HG02610 (cell line): ENCODE data around the gene ICAM4.
A peak's percentile ranks its signal among the peaks of the same experiment; 100 is the strongest.
"Not testable (repeated sequence)": the region's sequence is repeated elsewhere in the genome, so short reads cannot be mapped to it uniquely, and the experiment has no call there.

Source experiments
- ATAC-seq: cut with Tn5 transposase; IDR thresholded peaks from one replicate; pipeline ENCODE4 v1.9.1; 2021; ENCODE audit warnings: mild to moderate bottlenecking, moderate library complexity; ENCODE audit not compliant: unreplicated experiment

Gene ICAM4

DNA sequence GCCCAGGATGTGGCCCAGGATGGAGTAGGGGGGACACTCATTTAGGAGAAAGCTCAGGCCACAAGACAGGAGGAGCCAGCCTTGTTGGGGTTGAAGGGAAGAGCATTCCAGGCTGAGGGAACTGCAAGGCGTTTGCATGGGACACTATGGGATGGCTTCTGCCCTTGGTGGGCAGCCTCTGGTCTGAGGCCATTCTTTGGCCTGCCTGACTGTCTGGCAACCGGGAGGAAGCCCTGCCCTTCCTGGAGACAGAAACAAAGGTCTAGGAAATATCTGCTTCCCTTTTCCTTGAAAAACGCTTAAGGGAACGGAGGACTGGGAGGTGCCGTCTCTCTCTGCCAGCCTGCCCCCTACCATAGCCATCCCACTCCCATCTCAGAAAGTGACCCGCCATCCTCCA, 18.7 kb upstream of the ICAM4 start:
- no peak for ATAC-seq

GRCh38 chr19:10269333-10270179, 17.2 kb upstream of the ICAM4 start:
- peak; percentile 39 for ATAC-seq

GRCh38 chr19:10270180-10270615, 16.6 kb upstream of the ICAM4 start:
- ATAC-seq: peak; percentile 35

- peak; percentile 41 for ATAC-seq
Measured at GRCh38 chr19:10270616-10271394, 15.9 kb upstream of the ICAM4 start, which contains the start of gene ICAM1. Gene ICAM1 (plus strand): TSS chr19:10271120. CDS start chr19:10271160, 40 bp downstream.

GRCh38 chr19:10271543-10272086, 15.1 kb upstream of the ICAM4 start:
- ATAC-seq: peak; percentile 22

GRCh38 chr19:10274589-10274988, 12.2 kb upstream of the ICAM4 start:
- no peak for ATAC-seq

DNA sequence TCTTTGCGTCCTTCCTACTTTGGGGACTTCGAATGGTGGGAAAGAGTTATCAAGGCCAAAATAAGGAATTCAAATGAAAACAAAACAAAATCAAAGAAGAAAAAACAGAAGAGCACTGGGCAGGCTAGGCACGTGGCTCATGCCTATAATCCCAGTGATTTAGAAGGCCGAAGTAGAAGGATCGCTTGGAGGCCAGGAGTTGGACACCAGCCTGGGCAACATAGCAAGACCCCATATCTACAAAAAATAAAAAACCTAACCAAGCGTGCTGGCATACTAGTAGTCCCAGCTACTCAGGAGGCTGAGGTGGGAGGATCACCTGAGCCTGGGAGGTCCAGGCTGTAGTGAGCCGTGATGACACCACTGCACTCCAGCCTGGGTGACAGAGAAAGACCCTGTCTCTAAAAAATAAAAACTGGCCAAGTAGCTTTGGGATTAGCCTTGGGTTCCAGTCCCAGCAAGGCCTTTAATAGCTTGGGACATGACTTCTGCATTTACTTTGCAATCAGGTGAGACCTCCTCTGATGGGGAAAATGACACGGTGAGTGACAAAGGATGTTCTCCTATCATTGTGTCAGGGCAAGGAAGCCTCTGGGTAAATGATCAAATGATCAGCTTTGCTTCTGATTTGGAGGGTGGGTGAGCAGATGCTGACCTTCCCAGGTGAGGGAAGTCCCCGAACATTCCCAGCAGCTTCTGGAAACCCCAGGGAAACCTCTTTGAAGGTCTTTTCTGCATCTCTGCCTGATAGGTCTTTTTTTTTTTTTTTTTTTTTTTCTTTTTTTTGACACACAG, 8.8 kb upstream of the ICAM4 start:
- no peak for ATAC-seq

GRCh38 chr19:10278935-10279334, 7.8 kb upstream of the ICAM4 start:
- ATAC-seq: no peak

- ATAC-seq: no peak
Measured at GRCh38 chr19:10279737-10280442, 6.9 kb upstream of the ICAM4 start.

DNA sequence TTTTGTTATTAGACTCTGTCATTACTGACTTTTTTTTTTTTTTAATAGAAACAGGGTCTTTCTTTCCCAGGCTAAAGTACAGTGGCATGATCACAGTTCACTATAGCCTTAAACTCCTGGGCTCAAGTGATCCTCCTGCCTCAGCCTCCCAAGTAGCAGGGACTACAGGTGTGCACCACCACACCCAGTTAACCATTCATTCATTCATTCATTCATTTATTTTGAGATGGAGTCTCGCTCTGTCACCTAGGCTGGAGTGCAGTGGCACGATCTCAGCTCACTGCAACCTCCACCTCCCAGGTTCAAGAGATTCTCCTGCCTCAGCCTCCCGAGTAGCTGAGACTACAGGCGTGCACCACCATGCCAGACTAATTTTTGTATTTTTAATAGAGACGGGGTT, 4.7 kb upstream of the ICAM4 start:
- ATAC-seq: not testable (repeated sequence)

GRCh38 chr19:10283301-10284064, 3.3 kb upstream of the ICAM4 start:
- ATAC-seq: no peak

GRCh38 chr19:10284065-10284959, 2.4 kb upstream of the ICAM4 start:
- no peak for ATAC-seq

DNA sequence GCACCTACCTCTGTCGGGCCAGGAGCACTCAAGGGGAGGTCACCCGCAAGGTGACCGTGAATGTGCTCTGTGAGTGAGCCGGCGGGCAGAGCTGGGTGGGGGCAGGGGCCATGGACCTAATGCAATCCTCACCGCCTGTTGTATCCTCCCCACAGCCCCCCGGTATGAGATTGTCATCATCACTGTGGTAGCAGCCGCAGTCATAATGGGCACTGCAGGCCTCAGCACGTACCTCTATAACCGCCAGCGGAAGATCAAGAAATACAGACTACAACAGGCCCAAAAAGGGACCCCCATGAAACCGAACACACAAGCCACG, 1.8 kb upstream of the ICAM4 start:
- no peak for ATAC-seq

DNA sequence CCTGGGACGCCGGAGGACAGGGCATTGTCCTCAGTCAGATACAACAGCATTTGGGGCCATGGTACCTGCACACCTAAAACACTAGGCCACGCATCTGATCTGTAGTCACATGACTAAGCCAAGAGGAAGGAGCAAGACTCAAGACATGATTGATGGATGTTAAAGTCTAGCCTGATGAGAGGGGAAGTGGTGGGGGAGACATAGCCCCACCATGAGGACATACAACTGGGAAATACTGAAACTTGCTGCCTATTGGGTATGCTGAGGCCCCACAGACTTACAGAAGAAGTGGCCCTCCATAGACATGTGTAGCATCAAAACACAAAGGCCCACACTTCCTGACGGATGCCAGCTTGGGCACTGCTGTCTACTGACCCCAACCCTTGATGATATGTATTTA, 1.4 kb upstream of the ICAM4 start:
- no peak for ATAC-seq

DNA sequence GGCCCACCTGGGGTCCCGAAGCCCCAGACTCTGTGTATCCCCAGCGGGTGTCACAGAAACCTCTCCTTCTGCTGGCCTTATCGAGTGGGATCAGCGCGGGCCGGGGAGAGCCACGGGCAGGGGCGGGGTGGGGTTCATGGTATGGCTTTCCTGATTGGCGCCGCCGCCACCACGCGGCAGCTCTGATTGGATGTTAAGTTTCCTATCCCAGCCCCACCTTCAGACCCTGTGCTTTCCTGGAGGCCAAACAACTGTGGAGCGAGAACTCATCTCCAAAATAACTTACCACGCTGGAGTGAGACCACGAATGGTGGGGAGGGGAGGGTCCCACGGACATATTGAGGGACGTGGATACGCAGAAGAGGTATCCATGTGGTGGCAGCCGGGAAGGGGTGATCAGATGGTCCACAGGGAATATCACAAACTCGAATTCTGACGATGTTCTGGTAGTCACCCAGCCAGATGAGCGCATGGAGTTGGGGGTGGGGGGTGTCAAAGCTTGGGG, 2.0 kb downstream of the ICAM4 start:
- no peak for ATAC-seq

DNA sequence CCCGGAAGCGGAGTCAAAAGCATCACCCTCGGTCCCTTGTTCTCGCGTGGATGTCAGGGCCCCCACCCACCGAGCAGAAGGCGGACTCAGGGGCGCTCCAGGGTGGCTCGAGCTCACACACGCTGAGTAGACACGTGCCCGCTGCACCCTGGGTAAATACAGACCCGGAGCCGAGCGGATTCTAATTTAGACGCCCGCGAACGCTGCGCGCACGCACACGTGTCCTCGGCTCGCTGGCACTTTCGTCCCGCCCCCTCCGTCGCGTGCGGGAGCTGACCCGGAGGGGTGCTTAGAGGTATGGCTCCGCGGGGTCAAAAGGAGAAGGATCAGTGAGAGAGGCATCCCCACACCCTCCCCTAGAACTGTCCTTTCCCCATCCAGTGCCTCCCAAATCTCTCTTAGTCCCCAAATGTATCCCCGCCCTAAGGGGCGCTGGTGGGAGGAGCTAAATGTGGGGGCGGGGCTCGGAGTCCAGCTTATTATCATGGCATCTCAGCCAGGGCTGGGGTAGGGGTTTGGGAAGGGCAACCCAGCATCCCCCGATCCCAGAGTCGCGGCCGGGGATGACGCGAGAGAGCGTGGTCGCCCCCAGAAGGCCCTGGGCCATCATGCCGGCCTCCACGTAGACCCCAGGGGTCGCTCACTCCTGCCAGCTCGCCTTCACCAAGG, 2.5 kb downstream of the ICAM4 start:
- ATAC-seq: no peak

DNA sequence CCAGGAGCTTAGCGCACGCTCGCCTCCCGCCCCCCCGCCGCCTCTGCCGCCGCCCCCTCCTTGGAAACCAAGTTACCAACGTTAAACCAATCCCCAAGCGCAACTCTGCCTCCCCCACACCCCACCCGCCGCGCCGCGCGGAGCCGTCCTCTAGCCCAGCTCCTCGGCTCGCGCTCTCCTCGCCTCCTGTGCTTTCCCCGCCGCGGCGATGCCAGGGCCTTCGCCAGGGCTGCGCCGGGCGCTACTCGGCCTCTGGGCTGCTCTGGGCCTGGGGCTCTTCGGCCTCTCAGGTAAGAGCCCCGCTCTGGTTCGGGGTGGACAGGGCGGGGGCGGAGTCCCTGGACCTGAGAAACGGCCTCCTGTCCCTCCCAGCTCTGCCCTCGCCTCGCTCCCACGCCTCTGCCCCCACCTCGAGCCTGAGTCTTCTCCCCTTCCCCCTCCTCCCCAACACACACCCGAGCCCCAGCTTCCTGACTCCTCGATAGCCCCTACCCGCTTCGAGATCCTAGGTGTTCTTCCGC, 3.1 kb downstream of the ICAM4 start, which contains the start of gene ICAM5:
Gene ICAM5 (plus strand): TSS at position 117 of the 521 bp plus-strand sequence. CDS start 92 bp downstream, at position 209.
- ATAC-seq: no peak
